NCI-H2107 treated with DMSO at 0.1 percent for 48 hours (cell line): ENCODE results near the gene SCRT2.

Experiments
- DNase-seq: peaks from one replicate; lab custom pipeline; 2025; ENCODE audit not compliant: unreplicated experiment; lab: John Stamatoyannopoulos, UW

The SCRT2 gene

GRCh38 chr20:634148-634925 lies 41.3 kb downstream of the SCRT2 start:
- DNase-seq: no peak

DNA sequence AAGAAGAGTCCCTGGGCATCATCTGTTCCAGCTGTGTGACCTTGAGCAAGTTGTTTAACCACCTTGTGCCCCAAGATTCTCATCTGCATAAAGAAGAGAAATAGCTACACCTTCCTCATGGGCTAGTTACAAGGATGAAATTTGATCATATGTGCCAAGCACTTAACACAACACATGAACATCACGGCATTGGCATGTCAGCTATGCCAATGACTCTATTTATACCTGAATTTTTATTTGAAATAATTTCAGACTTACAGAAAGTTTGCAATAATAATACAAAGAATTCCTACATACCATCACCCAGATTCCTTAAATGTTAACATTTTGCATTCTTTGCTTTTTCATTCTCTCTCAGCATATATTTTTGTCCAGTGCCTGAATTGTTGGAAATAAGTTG lies 44.5 kb downstream of the SCRT2 start:
- DNase-seq: no peak

GRCh38 chr20:626579-626978 lies 49.0 kb downstream of the SCRT2 start:
- DNase-seq: no peak

DNA sequence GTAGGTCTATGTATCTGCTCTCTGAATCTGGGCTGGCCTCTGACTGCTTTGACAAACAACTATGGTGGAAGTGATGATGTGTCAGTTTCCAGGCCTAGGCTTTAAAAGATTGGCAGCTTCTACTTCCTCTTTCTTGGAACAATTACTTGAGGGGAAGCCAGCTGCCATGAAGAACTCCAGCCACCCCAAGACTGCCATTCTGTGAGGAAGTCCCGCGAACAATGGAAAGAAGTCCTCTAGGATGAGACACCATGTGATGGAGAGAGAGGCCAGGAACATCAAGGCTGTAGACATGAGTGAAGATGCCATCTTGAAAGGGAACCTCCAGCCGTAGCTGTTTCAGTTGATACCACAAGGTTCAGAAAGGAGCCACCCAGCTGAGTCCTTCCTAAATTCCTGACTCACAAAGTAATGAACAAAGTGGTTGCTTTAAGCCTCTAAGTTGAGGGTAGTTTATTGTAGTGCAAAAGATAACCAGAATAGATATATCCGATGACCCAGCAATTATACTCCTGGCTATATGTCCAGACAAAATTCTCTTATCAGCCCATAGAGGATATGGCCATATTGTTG lies 50.2 kb downstream of the SCRT2 start:
- DNase-seq: no peak

GRCh38 chr20:623704-624103 lies 51.9 kb downstream of the SCRT2 start:
- DNase-seq: no peak

DNA sequence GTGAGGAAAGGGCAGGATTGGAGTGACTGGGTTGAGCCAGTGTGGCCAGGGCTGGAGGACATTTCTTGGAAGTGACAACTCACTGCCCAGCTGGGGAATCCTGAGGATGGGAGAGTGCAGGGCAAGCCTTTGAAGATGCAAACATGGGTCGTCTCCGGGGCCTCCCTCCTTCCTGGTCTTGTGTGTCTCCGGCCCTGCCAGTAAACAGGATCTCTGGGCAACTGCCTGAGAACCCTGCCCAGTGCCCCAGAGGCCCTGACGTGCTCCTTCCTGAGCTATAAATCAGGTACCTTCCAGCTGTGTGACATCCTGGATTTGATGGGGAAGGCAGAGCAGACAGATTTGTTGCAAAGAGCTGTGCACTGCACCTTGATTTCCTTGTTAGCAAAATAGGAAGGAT lies 52.6 kb downstream of the SCRT2 start:
- no peak for DNase-seq

DNA sequence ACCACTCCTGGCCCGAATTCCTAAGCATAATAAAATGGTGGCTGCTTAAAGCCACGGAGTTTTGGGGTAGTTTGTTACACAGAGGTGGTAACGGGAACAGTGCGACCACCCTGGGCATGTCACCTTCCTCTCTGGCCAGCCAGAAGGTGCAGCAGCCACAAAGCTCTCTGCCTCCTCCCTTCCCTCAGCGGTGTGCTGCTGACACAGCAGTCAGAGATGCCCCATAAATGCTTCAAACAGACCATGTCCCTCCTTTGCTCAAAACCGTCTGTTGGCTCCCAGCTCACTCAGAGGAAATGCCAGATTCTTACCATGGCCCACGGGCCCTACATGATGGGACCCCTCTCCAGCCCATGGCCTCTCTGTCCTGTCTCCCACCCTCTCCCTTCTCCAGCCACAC lies 53.4 kb downstream of the SCRT2 start:
- no peak for DNase-seq

DNA sequence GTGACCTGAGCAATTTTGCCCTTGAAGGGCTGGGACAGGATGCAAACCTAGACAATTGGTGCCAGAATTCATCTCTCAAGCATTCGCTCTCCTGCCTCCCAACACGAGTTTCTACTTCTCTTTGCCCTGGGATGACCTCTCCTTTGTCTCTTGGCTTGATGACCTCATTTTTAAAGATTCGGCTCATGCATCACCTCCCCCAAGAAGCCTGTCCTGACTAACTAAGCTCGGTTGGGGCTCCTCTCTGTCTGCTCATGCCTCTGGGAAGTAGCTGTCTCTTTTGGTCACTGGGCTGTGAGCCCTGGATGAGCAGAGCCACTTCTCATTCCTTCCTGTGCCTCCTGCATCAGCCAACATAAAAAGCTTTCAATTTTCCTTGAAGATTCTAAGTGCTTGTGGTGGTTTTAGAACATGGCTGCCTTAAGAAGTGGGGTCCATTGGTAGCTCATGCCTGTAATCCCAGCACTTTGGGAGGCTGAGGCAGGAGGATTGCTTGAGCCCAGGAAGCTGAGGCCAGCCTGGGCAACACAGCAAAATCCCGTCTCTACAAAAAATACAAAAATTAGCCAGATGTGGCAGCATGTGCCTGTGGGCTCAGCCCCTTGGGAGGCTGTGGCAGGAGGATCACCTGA lies 54.4 kb downstream of the SCRT2 start:
- no peak for DNase-seq

GRCh38 chr20:620246-620645 lies 55.4 kb downstream of the SCRT2 start:
- DNase-seq: no peak

DNA sequence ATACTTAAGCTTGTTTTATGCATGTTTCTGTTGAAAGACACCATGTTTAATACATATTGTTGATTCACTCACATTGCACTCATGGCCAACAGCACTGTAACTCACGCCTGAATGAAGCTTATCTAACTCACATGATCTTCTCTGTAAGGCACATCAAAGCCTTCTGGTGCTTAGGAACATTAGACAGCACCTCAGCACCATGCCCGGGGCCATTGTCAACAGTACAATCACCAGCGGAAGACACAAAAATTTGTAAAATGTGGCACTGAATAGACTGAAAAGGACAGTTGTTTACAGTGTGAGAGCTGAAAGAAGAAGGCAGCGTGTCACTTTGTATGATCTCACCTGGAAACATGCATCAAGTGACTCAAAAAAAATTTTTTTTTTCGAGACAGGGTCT lies 56.6 kb downstream of the SCRT2 start:
- DNase-seq: no peak

GRCh38 chr20:617934-618690 lies 57.5 kb downstream of the SCRT2 start:
- no peak for DNase-seq

DNA sequence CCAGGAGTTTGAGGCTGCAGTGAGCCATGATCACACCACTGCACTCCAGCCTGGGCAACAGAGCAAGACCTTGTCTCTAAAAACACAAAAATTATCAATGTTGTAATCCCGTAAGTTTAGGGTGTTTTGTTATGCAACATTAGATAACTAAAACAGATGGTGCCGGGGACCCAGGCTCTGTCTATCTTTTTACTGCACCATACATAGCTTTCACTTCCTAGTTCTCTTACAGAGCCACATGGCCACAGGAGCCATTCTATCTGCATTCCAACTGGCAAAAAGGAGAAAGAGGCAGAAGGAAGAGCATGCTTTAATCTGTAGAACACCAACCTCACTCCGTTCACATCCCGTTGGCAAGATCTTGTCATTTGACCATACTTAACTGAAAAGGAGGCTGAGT lies 60.1 kb downstream of the SCRT2 start:
- no peak for DNase-seq

DNA sequence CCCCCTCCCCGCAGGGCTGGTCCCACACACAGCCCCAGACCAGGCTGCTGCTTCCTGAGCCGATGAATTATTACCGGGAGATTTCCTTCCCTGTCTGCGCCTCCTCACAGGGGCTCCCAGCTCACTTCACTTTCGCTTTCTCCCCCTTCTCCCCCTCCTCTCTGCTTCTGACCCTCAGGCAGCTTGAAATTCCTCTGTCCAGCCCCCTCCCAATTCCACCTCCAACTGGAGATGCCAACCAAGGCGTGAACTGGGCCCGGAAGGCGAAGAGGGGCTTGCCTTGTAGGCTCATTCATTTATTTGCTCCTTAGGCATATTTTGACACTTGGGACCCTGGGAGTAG lies 63.8 kb downstream of the SCRT2 start:
- no peak for DNase-seq
